Endometrial microvascular endothelial cells (primary cell): Measurements from ENCODE around the gene FCAR. TPM values are rescaled to one million over a fixed set of nuclear protein-coding genes. Genes with fewer than 3 reads are reported as not detected.
"Not testable (repeated sequence)": the region's sequence is repeated elsewhere in the genome, so short reads cannot be mapped to it uniquely, and the experiment has no call there.

ENCODE experiments used
- in situ Hi-C: cut with HindIII; loops from 2 replicates; pipeline ENCODE4 v1.10.0; 2017; ENCODE audit warnings: low sequenced_read_pairs, low pct_unique_long_range_greater_than_20kb; ENCODE audit errors: inconsistent ontology term
- total RNA-seq: library from RNA; depleted of rRNA; stranded (reverse); fragments of >200 nt; gene quantifications from one replicate; pipeline ENCODE4 v1.2.3, GENCODE V29; 2015; ENCODE audit errors: inconsistent ontology term

FCAR gene
- total RNA-seq, 1 donor from 2014 or later, result not detected

DNA sequence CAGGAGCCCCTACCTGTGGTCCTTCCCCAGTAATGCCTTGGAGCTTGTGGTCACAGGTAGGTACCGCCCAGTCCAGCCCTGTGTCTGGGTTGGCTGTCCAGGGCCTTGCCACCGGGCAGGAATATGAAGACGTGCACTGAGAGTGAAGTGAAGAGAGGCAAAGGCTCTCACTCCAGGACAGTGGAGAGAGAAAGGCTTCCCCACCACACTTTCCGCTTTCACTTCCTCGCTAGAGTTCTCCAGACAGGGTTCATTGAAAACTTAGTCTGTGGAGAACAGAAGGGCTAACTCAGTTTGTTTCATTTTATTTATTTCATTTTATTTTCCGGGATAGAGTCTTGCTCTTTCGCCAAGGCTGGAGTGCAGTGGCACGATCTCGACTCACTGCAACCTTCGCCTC, 14.2 kb downstream of the FCAR start:
- in situ Hi-C loops, result no loop called here

- in situ Hi-C loops, result no loop called here
Observed at GRCh38 chr19:54889566-54889965, 15.5 kb downstream of the FCAR start.

DNA sequence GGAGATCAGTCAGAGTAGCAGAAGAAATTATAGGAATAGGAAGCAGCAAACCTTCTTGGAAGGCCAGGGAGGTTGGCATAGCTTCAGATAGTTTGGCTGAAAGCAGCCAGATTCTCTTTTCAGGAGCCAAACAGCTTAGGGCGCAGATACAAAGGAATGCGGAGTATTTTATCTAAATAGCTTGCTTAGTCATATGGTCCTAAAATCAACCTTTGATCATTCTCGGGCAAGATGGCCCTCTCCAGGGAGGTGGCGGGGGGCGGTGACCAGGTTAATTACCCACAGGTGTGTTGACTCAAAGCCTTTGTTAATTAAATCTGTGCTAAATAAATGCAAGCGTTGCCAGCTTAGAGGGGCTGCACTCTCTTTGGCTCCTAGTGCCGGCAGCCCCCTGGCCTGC, 19.4 kb downstream of the FCAR start:
- in situ Hi-C loops, result no loop called here

DNA sequence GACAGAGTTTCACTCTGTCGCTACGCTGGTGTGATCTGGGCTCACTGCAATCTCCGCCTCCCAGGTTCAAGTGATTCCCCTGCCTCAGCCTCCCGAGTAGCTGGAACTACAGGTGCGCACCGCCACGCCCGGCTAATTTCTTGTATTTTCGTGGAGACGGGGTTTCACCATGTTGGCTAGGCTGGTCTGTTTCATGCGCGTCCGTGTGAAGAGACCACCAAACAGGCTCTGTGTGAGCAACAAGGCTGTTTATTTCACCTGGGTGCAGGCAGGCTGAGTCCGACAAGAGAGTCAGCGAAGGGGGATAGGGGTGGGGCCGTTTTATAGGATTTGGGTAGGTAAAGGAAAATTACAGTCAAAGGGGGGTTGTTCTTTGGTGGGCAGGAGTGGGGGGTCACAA, 20.1 kb downstream of the FCAR start:
- in situ Hi-C loops, result not testable (repeated sequence)

- in situ Hi-C loops, result no loop called here
Observed at GRCh38 chr19:54896036-54896435, 22.0 kb downstream of the FCAR start.

DNA sequence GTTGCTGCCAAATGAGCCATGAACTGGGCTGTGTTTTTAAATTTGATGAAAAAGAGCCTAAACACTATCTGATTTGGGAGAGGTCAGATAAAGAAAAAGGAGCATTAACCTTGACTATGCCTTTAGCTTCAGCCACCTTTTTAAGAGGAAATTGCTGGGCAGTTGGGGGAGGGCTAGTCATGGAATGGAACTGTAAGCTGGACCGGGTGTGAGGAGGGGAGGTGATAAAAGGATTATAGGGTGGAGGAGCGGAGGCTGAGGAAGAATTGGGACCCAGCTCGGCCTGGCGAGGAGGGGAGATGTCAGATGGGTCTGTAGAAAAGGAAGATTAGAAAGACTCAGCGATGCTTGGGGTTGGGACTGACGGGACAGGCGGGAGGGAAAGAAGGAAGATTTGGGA, 24.6 kb downstream of the FCAR start:
- in situ Hi-C loops, result not testable (repeated sequence)

DNA sequence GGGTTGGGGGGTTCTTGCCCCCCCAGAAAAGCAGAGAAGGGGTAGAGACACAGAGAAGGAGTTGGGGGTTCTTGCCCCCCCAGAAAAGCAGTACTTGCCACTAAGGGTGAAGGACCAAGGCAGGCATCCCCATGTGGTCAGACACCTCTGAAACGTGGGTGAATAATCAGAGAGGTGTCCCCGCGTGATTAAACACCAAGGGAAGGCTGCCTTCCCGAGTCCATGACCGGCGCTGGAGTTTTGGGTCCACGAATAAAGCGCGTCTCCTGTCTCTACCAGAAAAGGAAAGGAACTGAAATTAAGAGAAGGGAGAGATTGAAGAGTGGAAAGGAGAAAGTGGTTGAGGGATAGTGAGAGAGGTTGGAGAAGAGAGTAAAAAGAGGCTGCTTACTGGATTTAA, 25.6 kb downstream of the FCAR start:
- in situ Hi-C loops, result not testable (repeated sequence)

DNA sequence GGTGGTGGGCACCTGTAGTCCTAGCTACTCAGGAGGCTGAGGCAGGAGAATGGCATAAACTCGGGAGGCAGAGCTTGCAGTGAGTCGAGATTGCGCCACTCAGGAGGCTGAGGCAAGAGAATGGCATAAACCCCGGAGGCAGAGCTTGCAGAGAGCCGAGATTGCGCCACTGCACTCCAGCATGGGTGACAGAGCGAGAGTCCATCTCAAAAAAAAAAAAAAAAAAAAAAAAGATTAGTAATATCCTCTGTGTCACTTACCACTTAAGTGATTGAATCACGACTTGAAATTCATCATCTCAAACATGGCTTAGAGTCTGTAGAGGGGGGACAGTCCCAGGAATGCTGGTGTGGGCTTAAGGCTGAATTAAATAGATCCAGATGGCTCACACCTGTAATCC, 27.1 kb downstream of the FCAR start:
- in situ Hi-C loops, result not testable (repeated sequence)

GRCh38 chr19:54902061-54902460, 28.0 kb downstream of the FCAR start:
- in situ Hi-C loops, result no loop called here

- in situ Hi-C loops, result no loop called here
Observed at GRCh38 chr19:54903303-54903702, 29.3 kb downstream of the FCAR start.

DNA sequence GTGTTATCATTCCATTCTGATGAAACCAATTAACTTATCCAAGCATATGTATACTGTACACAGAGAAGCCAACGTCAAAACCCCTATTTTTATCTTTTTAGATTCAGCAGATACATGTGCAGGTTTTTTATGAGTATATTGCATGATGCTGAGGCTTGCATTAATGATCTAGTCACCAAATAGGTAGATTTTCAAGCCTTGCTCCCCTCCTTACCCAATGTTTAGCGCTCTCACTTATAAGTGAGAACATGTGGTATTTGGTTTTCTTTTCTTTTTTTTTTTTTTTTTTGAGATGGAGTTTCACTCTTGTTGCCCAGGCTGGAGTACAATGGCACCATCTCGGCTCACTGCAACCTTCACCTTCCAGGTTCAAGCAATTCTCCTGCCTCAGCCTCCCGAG, 30.2 kb downstream of the FCAR start:
- in situ Hi-C loops, result not testable (repeated sequence)

DNA sequence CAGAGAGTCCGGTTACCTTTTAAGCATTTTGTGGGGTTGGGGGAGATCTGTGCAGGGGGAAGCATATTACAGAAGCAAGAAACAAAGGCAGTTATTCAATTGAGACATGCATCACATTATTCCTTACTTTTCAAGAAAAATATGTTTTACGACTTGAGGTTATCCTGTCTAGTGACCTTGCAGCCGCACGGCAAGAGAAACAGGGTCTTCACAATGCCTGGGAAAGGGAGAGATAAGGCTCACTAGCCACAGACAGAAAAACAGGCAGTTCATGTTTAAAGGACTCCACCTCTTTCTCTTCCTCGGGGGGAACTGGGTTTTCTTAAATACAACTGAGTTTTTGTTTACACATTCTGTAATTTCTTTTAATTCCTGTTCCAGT, 31.4 kb downstream of the FCAR start:
- in situ Hi-C loops, result no loop called here

- in situ Hi-C loops, result no loop called here
Observed at GRCh38 chr19:54905803-54906511, 31.9 kb downstream of the FCAR start, which contains the start of gene NCR1. NCR1 (plus strand) TSS chr19:54906148; CDS start chr19:54906188, 40 bp downstream.

DNA sequence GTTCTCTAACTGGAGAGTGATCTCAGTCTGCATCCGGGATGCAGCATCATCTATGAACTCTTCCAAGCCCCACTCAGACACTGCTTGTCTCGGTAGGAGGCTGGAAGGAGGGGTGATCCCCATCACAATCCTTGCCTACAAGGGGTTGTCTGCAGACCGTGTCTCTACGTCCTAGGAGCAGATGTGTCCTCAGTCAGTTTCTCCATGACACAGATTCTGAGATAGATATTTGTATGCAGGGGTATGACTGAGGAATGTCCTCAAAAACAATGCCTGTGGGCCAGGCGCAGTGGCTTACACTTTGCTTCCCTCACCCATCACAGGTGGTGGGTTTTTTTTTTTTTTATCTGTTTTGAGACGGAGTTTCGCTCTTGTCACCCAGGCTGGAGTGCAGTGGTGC, 32.8 kb downstream of the FCAR start:
- in situ Hi-C loops, result no loop called here

DNA sequence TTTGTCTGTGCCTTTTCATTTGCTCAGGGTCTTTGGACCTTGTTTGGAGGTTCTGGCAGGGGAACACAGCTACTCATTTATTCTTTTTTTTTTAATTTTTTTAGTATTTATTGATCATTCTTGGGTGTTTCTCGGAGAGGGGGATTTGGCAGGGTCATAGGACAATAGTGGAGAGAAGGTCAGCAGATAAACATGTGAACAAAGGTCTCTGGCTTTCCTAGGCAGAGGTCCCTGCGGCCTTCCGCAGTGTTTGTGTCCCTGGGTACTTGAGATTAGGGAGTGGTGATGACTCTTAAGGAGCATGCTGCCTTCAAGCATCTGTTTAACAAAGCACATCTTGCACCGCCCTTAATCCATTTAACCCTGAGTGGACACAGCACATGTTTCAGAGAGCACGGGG, 33.9 kb downstream of the FCAR start:
- in situ Hi-C loops, result not testable (repeated sequence)

DNA sequence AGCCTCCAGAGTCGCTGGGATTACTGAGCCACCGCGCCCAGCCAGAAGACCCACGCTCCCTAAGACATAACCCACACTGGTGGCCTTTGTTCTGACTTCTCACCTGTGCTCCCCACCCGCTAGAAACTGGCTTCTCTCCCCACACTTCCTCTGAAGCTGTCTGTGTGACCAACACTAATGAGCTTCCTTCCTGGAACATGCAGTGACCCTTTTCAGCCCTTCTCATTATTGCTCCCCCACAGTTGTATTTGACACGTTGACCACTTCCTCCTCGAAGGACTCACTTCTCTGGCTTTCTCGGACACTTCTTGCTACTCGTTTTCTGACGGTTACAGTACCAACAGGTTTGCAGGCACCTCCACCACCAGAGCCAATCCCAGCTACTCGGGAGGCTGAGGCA, 42.8 kb downstream of the FCAR start:
- in situ Hi-C loops, result no loop called here

GRCh38 chr19:54918499-54918898, 44.5 kb downstream of the FCAR start:
- in situ Hi-C loops, result no loop called here

DNA sequence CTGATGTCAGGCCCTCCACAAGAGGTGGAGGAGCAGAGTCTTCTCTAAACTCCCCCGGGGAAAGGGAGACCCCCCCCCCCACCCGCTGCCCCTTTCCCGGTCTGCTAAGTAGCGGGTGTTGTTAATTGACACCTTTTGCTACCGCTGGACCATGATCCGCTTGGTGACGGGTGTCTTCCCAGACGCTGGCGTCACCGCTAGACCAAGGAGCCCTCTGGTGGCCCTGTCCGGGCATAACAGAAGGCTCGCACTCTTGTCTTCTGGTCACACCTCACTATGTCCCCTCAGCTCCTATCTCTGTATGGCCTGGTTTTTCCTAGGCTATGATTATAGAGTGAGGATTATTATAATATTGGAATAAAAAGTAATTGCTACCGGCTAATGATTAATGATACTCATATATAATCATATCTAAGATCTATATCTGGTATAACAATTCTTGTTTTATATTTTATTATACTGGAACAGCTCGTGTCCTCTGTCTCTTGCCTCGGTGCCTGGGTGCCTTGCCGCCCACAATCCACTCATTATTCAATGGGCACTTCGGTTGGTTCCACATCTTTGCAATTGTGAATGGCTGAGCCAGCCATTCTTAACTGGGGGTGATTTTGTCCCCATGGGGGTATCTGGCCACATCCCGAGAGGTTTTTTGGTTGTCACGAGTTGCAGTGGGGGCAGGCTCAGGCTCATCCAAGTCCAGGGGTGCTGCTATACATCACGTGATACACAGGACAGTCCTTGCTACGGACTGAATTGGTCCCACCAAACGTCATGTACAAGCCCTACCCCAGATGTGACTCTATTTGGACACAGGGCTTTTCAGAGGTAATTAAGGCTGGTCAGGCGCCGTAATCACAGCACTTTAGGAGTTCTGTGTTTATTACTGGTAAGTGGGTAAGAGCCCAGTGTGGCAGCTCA, 45.9 kb downstream of the FCAR start:
- in situ Hi-C loops, result not testable (repeated sequence)

DNA sequence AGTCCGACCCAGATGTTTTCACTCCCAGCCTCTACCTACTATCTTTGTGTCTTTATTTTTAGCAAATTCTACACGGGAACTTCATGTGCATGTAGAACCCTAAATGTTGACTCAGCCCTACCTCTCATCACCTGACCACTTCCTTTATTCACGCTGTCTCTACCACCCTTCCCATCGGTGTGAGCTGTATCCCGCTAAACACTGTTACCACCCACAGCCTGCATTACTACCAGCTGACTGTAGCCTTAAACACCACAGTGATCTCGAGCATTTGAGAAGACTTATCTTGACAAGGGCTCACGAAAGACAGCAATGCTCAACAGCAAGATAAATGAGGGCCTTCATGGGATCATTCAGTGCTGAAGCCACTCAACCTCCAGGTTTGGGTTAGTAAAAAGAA, 47.0 kb downstream of the FCAR start:
- in situ Hi-C loops, result no loop called here

DNA sequence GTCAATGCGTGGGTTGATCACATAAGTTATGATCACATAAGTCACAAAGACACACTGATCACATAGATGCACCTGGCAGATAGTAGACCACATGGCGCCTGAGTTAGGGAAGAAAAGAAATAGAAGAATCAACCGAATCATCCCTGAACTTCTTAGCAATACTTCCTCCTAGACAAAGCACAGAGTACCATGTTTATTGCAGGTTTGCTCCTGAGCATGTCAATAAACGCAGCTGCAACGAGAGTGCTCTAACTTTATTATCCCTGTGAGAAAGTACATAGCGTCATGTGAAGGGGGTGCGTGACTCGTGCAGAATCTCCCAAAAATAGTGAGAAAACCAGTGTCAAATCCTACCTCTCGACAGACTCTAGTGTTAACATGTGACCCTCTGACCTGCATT, 49.2 kb downstream of the FCAR start:
- in situ Hi-C loops, result no loop called here
